Osteocyte (in vitro differentiated cells): ENCODE measurements around the gene FN1. TPM values are rescaled to one million over a fixed set of nuclear protein-coding genes. Genes with fewer than 3 reads are reported as not detected.

ENCODE experiments used
- DNase-seq: peaks from one replicate; pipeline ENCODE4 v3.0.0; 2021; ENCODE audit warnings: mixed read lengths; ENCODE audit not compliant: unreplicated experiment; ENCODE audit errors: extremely low spot score
- H3K27ac Mint-ChIP-seq: one replicate; pipeline ENCODE4 v1.8.0; 2021; ENCODE audit warnings: mild to moderate bottlenecking, mixed read lengths; ENCODE audit not compliant: unreplicated experiment
- H3K27me3 Mint-ChIP-seq: one replicate; pipeline ENCODE4 v1.8.0; 2021; ENCODE audit warnings: mixed read lengths; ENCODE audit not compliant: unreplicated experiment
- H3K36me3 Mint-ChIP-seq: one replicate; pipeline ENCODE4 v1.8.0; 2021; ENCODE audit warnings: mixed read lengths; ENCODE audit not compliant: unreplicated experiment
- H3K4me1 Mint-ChIP-seq: one replicate; pipeline ENCODE4 v1.8.0; 2021; ENCODE audit warnings: mixed read lengths; ENCODE audit not compliant: unreplicated experiment
- H3K4me3 Mint-ChIP-seq: one replicate; pipeline ENCODE4 v1.8.0; 2021; ENCODE audit warnings: mild to moderate bottlenecking, moderate library complexity, mixed read lengths; ENCODE audit not compliant: unreplicated experiment
- H3K9me3 Mint-ChIP-seq: one replicate; pipeline ENCODE4 v1.8.0; 2021; ENCODE audit warnings: mixed read lengths; ENCODE audit not compliant: unreplicated experiment
- total RNA-seq: library from RNA; stranded (reverse); gene quantifications from 2 replicates; pipeline ENCODE4 v1.2.1, GENCODE V29; 2021
- TF ChIP-seq, protein P1 (sequence below): fragments of 200-600 bp; sonication (generic); IDR thresholded peaks from 2 replicates; pipeline ENCODE4 v1.5.0; 2021; ENCODE audit warnings: antibody characterized with exemption, mild to moderate bottlenecking, moderate library complexity

The FN1 gene
- total RNA-seq, 1 donor from 2014 or later, result 16,854 TPM

DNA sequence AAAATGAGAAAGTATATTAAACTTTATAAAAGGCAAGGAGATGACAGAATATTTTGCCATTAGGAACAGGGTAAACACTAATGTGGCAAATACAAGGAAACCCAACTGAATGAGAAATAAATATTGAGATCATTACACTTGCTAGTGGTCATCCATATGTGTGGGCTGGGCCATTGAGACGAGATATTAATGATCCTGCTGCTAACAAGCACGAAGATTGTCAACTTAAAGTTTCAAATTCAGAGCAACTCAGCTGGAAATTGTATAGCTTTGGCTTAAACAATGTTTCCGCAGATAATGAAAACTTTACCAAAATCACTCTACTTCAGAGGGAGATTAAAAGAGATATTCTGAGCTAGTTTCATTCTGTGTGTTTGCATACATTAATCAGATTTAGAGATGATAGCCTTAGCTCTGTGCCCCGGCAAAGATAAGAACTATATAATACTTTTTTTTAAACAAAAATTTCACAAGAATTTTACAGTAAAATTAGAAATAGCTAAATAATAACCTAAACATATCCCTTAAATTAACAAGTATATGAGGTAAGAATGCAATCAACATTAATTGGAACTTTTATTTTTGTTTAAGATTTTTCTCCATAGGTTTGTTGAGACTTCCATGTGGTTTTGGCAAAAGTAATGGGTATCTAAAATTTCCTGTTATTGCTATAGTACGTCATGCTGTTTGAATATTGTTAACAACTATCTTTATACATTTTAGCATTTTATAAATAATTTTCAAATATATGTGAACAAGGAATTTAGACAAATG is 40.0 kb downstream of the FN1 start:
- Mint-ChIP-seq H3K4me1 (peaks cover 76% of the 10 kb centered on the region), H3K4me3 (no peak overlapping the region), H3K27ac (peak overlapping the region; percentile 88), H3K36me3 (peaks cover 80% of the 10 kb centered on the region), H3K27me3 (no peaks in the 10 kb centered on the region), H3K9me3 (no peaks in the 10 kb centered on the region)
- DNase-seq, result no peak
- TF ChIP-seq, protein P1, sequence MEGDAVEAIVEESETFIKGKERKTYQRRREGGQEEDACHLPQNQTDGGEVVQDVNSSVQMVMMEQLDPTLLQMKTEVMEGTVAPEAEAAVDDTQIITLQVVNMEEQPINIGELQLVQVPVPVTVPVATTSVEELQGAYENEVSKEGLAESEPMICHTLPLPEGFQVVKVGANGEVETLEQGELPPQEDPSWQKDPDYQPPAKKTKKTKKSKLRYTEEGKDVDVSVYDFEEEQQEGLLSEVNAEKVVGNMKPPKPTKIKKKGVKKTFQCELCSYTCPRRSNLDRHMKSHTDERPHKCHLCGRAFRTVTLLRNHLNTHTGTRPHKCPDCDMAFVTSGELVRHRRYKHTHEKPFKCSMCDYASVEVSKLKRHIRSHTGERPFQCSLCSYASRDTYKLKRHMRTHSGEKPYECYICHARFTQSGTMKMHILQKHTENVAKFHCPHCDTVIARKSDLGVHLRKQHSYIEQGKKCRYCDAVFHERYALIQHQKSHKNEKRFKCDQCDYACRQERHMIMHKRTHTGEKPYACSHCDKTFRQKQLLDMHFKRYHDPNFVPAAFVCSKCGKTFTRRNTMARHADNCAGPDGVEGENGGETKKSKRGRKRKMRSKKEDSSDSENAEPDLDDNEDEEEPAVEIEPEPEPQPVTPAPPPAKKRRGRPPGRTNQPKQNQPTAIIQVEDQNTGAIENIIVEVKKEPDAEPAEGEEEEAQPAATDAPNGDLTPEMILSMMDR, result no peak

DNA sequence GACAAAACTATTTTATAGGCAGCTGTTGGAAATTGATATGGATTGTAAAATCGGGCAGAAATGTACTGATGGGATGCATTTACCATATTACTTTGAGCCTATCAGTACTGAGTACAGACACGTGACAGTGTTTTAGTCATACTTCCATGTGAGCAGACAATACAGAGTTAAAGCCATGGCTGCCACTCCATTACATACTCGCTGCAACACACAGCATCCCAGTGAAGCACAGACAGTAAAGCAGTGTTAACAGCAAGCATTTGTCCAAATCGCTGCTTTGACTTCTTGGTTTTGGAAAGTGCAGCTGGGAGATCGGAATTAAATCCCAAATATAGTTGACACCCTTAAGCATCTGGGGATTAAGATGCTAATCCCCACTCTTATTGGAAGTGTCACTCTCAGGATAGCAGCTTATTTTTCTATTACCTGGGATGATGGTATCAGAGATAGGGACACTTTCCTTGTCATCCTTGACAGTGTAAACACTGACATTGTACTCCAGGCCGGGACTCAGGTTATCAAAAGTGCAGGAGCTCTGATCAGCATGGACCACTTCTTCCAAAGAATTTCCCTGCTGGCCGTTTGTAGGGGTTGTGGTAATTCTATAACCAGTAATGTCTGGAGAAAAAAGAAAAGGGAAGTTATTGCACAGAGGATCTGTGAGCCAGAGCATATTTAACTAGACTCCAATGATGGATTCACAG is 41.6 kb downstream of the FN1 start:
- peaks cover 75% of the 10 kb centered on the region for H3K4me1 Mint-ChIP-seq
- H3K27ac Mint-ChIP-seq, result peak overlapping the region; percentile 88
- no peak overlapping the region for H3K4me3 Mint-ChIP-seq
- H3K27me3 Mint-ChIP-seq, result no peaks in the 10 kb centered on the region
- TF ChIP-seq, protein P1, result no peak
- no peaks in the 10 kb centered on the region for H3K9me3 Mint-ChIP-seq
- H3K36me3 Mint-ChIP-seq, result peaks cover 84% of the 10 kb centered on the region
- no peak for DNase-seq

DNA sequence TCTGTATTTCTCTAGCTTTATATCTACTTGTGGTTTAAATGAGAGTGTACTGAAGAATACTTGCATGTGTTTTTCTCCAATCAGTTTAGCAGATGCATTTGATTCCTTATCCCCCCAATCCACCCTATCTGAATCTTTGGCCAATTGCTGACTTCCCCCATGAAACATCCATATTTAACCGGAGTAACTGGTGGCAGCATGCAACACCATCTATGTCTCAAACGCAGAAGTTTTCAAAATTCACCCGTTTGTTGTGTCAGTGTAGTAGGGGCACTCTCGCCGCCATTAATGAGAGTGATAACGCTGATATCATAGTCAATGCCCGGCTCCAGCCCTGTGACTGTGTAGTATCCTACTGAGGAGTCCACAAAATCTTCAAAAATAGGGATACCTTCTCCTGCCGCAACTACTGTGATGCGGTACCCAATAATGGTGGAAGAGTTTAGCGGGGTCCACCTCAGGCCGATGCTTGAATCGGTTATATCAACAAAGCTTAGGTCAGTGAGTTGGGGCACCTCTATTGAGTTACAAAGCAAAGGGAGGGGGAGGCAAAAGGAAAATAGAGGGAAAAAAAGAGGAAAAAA is 43.1 kb downstream of the FN1 start:
- no peak overlapping the region for H3K4me3 Mint-ChIP-seq
- peaks cover 77% of the 10 kb centered on the region for H3K36me3 Mint-ChIP-seq
- H3K4me1 Mint-ChIP-seq, result peaks cover 61% of the 10 kb centered on the region
- no peaks in the 10 kb centered on the region for H3K9me3 Mint-ChIP-seq
- TF ChIP-seq, protein P1, result no peak
- no peak for DNase-seq
- peak overlapping the region; percentile 91 for H3K27ac Mint-ChIP-seq
- no peaks in the 10 kb centered on the region for H3K27me3 Mint-ChIP-seq

DNA sequence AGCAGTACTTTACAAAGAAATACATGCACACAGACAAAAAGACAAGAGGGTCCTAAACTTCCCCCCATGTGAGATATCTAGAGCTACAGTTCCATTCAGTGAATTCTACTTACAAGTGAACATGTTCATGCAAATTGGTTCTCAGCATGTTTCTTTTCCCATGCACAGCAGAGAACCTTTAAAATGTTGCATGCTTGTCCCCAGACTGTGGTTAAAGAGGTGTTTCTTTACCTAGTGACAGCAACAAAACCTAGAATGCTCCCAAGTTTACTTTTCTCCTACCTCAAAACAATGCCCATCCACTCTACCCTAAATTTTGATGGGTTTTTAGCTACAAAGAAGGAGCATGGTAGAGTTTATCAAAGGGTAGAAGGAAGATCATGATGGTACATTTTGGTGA is 43.7 kb downstream of the FN1 start:
- Mint-ChIP-seq H3K27me3 (no peaks in the 10 kb centered on the region), H3K4me1 (peaks cover 54% of the 10 kb centered on the region), H3K36me3 (peaks cover 77% of the 10 kb centered on the region), H3K9me3 (no peaks in the 10 kb centered on the region), H3K27ac (peak overlapping the region; percentile 91), H3K4me3 (peak overlapping the region; percentile 14)
- TF ChIP-seq, protein P1, result no peak
- no peak for DNase-seq

DNA sequence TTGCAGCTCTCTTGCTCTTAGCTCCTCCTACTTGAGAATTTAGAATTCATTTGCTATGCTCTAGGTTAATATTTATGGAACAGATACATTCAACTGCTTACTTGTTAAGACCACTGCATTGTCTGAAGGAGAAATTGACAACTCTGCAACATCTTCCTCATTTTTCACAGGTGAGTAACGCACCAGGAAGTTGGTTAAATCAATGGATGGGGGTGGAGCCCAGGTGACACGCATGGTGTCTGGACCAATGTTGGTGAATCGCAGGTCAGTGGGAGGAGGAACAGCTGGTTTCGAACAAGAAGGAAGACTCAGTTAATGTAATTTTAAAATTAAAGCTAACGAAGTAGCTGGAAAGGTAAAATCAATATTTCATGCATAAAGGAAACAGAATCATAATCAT is 44.3 kb downstream of the FN1 start:
- Mint-ChIP-seq H3K4me1 (peaks cover 53% of the 10 kb centered on the region), H3K4me3 (peak overlapping the region; percentile 24)
- TF ChIP-seq, protein P1, result no peak

More for the DNA sequence above, 44.3 kb downstream of the FN1 start:
- Mint-ChIP-seq H3K27ac (peak overlapping the region; percentile 91), H3K27me3 (no peaks in the 10 kb centered on the region), H3K36me3 (peaks cover 82% of the 10 kb centered on the region), H3K9me3 (no peaks in the 10 kb centered on the region)
- no peak for DNase-seq
